ENCODE results near the gene FBXO46.
"Not testable (repeated sequence)": the region's sequence is repeated elsewhere in the genome, so short reads cannot be mapped to it uniquely, and the experiment has no call there.

GRCh38 chr19:45685045-45685444 is 45.7 kb downstream of the FBXO46 start:
- not testable (repeated sequence) for TF ChIP-seq TAF1 (IDR thresholded peaks at IDR 0.05; ENCODE audit: borderline replicate concordance, low read depth, low read length); POLR2A (IDR thresholded peaks at IDR 0.05; ENCODE audit: low read depth, low read length)
